Liver (tissue), 9 donors: ENCODE measurements around the gene NTN1. TPM values are rescaled to one million over a fixed set of nuclear protein-coding genes. Genes with fewer than 3 reads are reported as not detected.
"Not testable (repeated sequence)": the region's sequence is repeated elsewhere in the genome, so short reads cannot be mapped to it uniquely, and the experiment has no call there.

Experiments
- DNase-seq: peaks from one replicate; pipeline ENCODE4 v3.0.0-alpha.2; 2017; ENCODE audit warnings: low spot score
- H3K27ac ChIP-seq, 2 donors: one replicate each; pipeline ENCODE4 v1.7.0; 2013; ENCODE audit warnings: inconsistent platforms in 2 of 2, low read length in 2 of 2, control low read depth in 1 of 2, low read depth in 1 of 2, mild to moderate bottlenecking in 1 of 2
- H3K27me3 ChIP-seq, 4 donors: one replicate each; pipeline versions ENCODE4 v1.6.1 to v1.7.0; 2013; ENCODE audit warnings: low read length in 3 of 4, inconsistent platforms in 1 of 4, mild to moderate bottlenecking in 1 of 4, moderate library complexity in 1 of 4; ENCODE audit not compliant: control insufficient read depth in 4 of 4, insufficient read depth in 4 of 4
- H3K36me3 ChIP-seq, 4 donors: one replicate each; pipeline versions ENCODE4 v1.6.1 to v1.7.0; 2013; ENCODE audit warnings: low read length in 3 of 4, mild to moderate bottlenecking in 3 of 4, low read depth in 1 of 4, moderate library complexity in 1 of 4; ENCODE audit not compliant: control insufficient read depth in 4 of 4, insufficient read depth in 3 of 4
- H3K4me1 ChIP-seq, 4 donors: one replicate each; pipeline versions ENCODE4 v1.6.1 to v1.7.0; 2013; ENCODE audit warnings: low read length in 3 of 4, mild to moderate bottlenecking in 3 of 4, moderate library complexity in 1 of 4; ENCODE audit not compliant: control insufficient read depth in 4 of 4, insufficient read depth in 4 of 4
- H3K4me3 ChIP-seq, 3 donors: one replicate each; pipeline versions ENCODE4 v1.6.1 to v1.7.0; 2013; ENCODE audit warnings: low read length in 3 of 3, control low read depth in 1 of 3, low read depth in 1 of 3, mild to moderate bottlenecking in 1 of 3
- H3K9ac ChIP-seq, 2 donors: one replicate each; pipeline ENCODE4 v1.7.0; 2013; ENCODE audit warnings: low read length in 2 of 2, mild to moderate bottlenecking in 2 of 2, moderate library complexity in 2 of 2, control low read depth in 1 of 2, low read depth in 1 of 2
- H3K9me3 ChIP-seq, 4 donors: one replicate each; pipeline versions ENCODE4 v1.6.1 to v1.7.0; 2013; ENCODE audit warnings: low read length in 3 of 4; ENCODE audit not compliant: control insufficient read depth in 4 of 4
- EGR1 ChIP-seq, 2 donors: IDR thresholded peaks; 2 replicates each; pipeline ENCODE4 v1.6.1; 2016 to 2018; ENCODE audit warnings: antibody characterized with exemption in 2 of 2, low read depth in 2 of 2
- FOXA1 ChIP-seq: IDR thresholded peaks from 2 replicates; pipeline ENCODE4 v1.6.1; 2016; ENCODE audit warnings: antibody characterized with exemption
- HNF4A ChIP-seq, 2 donors: conservative IDR thresholded peaks; 2 replicates each; pipeline ENCODE4 v1.6.1; 2016; ENCODE audit warnings: antibody characterized with exemption in 2 of 2, mild to moderate bottlenecking in 2 of 2
- JUND ChIP-seq, 2 donors: IDR thresholded peaks; 2 replicates each; pipeline ENCODE4 v1.6.1; 2016; ENCODE audit warnings: antibody characterized with exemption in 2 of 2
- NR2F2 ChIP-seq: IDR thresholded peaks from 2 replicates; pipeline ENCODE4 v1.6.1; 2016; ENCODE audit warnings: antibody characterized with exemption
- RAD21 ChIP-seq, 2 donors: IDR thresholded peaks; 2 replicates each; pipeline ENCODE4 v1.6.1; 2016; ENCODE audit warnings: antibody characterized with exemption in 2 of 2, mild to moderate bottlenecking in 2 of 2
- RXRA ChIP-seq, 2 donors: IDR thresholded peaks; 2 replicates each; pipeline ENCODE4 v1.6.1; 2017 to 2018; ENCODE audit warnings: antibody characterized with exemption in 2 of 2, mild to moderate bottlenecking in 1 of 2
- SP1 ChIP-seq: IDR thresholded peaks from 2 replicates; pipeline ENCODE4 v1.6.1; 2018; ENCODE audit warnings: antibody characterized with exemption, mild to moderate bottlenecking
- ZBTB33 ChIP-seq: IDR thresholded peaks from 2 replicates; pipeline ENCODE4 v1.6.1; 2016; ENCODE audit warnings: antibody characterized with exemption
- WGBS: extraction: QIAGEN DNeasy Blood & Tissue Kit; methylation state at CpG from one replicate; pipeline ENCODE4 v1.1.7; 2013; 5-methylcytosine and 5-hydroxymethylcytosine counted together
- polyA plus RNA-seq, 2 donors: library from polyadenylated mRNA; stranded (reverse) in 1 of 2; unstranded in 1 of 2; fragments of 200-250 nt in 1 of 2; fragments of >200 nt in 1 of 2; fragmentation: Nextera tagmentation in 1 of 2; extraction: Ambion mirVana in 1 of 2; gene quantifications; one replicate each; pipeline versions ENCODE4 v1.2.1 to v1.2.3, GENCODE V29; 2013 to 2015
- total RNA-seq, 2 donors: library from RNA; depleted of rRNA; stranded (reverse); fragments of >200 nt; gene quantifications; one replicate each; pipeline ENCODE4 v1.2.3, GENCODE V29; 2014
- TF ChIP-seq, protein P1 (sequence below): fragments of 150-350 bp; IDR thresholded peaks from 2 replicates; pipeline ENCODE4 v1.5.1; 2017; ENCODE audit warnings: improper control_type of control experiment, low read depth, low read length; ENCODE audit not compliant: missing input control
- TF ChIP-seq, protein P2 (sequence below): IDR thresholded peaks from 2 replicates; pipeline ENCODE4 v1.6.1; 2016; ENCODE audit warnings: antibody characterized with exemption
- donor health status: healthy.
- donor health status: healthy.
- donor health status: healthy.
- donor health status: healthy.
- donor health status: healthy.

The NTN1 gene
- total and polyA plus RNA-seq, 4 donors: 0.14 to 8.7 (median 4.3) TPM

- Histone ChIP-seq H3K36me3 (no peaks in the 10 kb centered on the region), H3K4me1 (peaks cover 5 to 14% (median 9%) of the 10 kb centered on the region in 4 donors), H3K27ac (no peak overlapping the region), H3K4me3 (no peak overlapping the region), H3K9ac (no peak overlapping the region), H3K9me3 (no peaks in the 10 kb centered on the region), H3K27me3 (no peaks in the 10 kb centered on the region)
- TF ChIP-seq RXRA (IDR thresholded peaks at IDR 0.05) (no peak), FOXA1 (no peak), JUND (IDR thresholded peaks at IDR 0.05) (no peak), HNF4A (conservative IDR thresholded peaks at IDR 0.05) (no peak), ZBTB33 (no peak), RAD21 (IDR thresholded peaks at IDR 0.05) (no peak), EGR1 (IDR thresholded peaks at IDR 0.05; ENCODE audit: low read depth in 2 of 2) (no peak), NR2F2 (no peak), SP1 (no peak)
- TF ChIP-seq, protein P1, sequence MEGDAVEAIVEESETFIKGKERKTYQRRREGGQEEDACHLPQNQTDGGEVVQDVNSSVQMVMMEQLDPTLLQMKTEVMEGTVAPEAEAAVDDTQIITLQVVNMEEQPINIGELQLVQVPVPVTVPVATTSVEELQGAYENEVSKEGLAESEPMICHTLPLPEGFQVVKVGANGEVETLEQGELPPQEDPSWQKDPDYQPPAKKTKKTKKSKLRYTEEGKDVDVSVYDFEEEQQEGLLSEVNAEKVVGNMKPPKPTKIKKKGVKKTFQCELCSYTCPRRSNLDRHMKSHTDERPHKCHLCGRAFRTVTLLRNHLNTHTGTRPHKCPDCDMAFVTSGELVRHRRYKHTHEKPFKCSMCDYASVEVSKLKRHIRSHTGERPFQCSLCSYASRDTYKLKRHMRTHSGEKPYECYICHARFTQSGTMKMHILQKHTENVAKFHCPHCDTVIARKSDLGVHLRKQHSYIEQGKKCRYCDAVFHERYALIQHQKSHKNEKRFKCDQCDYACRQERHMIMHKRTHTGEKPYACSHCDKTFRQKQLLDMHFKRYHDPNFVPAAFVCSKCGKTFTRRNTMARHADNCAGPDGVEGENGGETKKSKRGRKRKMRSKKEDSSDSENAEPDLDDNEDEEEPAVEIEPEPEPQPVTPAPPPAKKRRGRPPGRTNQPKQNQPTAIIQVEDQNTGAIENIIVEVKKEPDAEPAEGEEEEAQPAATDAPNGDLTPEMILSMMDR: no peak
- TF ChIP-seq, protein P2, sequence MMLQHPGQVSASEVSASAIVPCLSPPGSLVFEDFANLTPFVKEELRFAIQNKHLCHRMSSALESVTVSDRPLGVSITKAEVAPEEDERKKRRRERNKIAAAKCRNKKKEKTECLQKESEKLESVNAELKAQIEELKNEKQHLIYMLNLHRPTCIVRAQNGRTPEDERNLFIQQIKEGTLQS: no peak
- no peak for DNase-seq
- 92% methylated on average over 6 of the region's 6 CpGs for WGBS
Measured at GRCh38 chr17:9098242-9098825, 77.0 kb downstream of the NTN1 start.

DNA sequence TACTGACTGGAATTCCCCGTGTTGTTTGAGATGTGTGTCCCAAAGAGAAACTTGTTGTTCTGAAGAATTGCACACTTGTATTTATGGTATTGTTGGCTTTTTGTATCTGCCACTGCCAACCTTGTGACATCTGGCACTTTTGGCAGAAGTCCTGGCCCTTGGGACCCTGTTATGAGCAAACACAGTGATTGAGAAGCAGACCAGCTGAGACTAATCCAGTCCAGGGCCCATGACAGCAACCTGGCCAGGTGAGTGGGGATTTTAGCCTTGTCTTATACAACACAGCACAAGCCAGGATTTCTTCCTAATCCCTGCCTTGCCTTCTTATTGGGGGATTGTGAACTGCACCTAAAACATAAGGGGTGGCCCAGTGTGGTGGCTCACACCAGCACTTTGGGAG lies 80.0 kb downstream of the NTN1 start:
- H3K27ac ChIP-seq: no peak overlapping the region

GRCh38 chr17:9103193-9103592 lies 81.9 kb downstream of the NTN1 start:
- not testable (repeated sequence) for H3K9me3 ChIP-seq, DNase-seq, H3K4me3 ChIP-seq, H3K36me3 ChIP-seq, H3K27ac ChIP-seq, H3K27me3 ChIP-seq, H3K9ac ChIP-seq
- H3K4me1 ChIP-seq: peaks cover 6 to 18% (median 12%) of the 10 kb centered on the region in 4 donors
- WGBS: 92% methylated on average over 3 of the region's 3 CpGs

More for the DNA sequence above, 80.0 kb downstream of the NTN1 start:
- Histone ChIP-seq H3K9me3 (no peaks in the 10 kb centered on the region), H3K4me3 (no peak overlapping the region), H3K4me1 (peaks cover 6 to 18% (median 7%) of the 10 kb centered on the region in 4 donors), H3K27me3 (no peaks in the 10 kb centered on the region), H3K36me3 (no peaks in the 10 kb centered on the region), H3K9ac (no peak overlapping the region)
- 63% methylated on average over 1 of the region's 1 CpG for WGBS
- TF ChIP-seq SP1 (no peak), JUND (IDR thresholded peaks at IDR 0.05) (no peak)
- TF ChIP-seq, protein P2: no peak
- DNase-seq: no peak
